ENCODE results near the gene TNPO3. TPM values are rescaled to one million over a fixed set of nuclear protein-coding genes. Genes with fewer than 3 reads are reported as not detected.

TNPO3 gene
- total RNA-seq, 2 donors from 2014 or later: 36.8 to 46.6 TPM

GRCh38 chr7:128924707-128925588, 130.0 kb downstream of the TNPO3 start:
- H3K27ac ChIP-seq: no peak overlapping the region
- no peaks in the 10 kb centered on the region for H3K36me3 ChIP-seq
- no peak overlapping the region for H3K9ac ChIP-seq (ENCODE audit: low read depth in 2 of 2, low read length in 2 of 2)
- no peaks in the 10 kb centered on the region for H3K27me3 ChIP-seq
- intact Hi-C loops (cut with DNase I): no loop called here
- TF ChIP-seq, protein P1, sequence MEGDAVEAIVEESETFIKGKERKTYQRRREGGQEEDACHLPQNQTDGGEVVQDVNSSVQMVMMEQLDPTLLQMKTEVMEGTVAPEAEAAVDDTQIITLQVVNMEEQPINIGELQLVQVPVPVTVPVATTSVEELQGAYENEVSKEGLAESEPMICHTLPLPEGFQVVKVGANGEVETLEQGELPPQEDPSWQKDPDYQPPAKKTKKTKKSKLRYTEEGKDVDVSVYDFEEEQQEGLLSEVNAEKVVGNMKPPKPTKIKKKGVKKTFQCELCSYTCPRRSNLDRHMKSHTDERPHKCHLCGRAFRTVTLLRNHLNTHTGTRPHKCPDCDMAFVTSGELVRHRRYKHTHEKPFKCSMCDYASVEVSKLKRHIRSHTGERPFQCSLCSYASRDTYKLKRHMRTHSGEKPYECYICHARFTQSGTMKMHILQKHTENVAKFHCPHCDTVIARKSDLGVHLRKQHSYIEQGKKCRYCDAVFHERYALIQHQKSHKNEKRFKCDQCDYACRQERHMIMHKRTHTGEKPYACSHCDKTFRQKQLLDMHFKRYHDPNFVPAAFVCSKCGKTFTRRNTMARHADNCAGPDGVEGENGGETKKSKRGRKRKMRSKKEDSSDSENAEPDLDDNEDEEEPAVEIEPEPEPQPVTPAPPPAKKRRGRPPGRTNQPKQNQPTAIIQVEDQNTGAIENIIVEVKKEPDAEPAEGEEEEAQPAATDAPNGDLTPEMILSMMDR (IDR thresholded peaks at IDR 0.05): no peak
- no peak for DNase-seq
- no peaks in the 10 kb centered on the region for H3K9me3 ChIP-seq
- no peak overlapping the region for H3K4me3 ChIP-seq
- no peaks in the 10 kb centered on the region for H3K4me1 ChIP-seq

DNA sequence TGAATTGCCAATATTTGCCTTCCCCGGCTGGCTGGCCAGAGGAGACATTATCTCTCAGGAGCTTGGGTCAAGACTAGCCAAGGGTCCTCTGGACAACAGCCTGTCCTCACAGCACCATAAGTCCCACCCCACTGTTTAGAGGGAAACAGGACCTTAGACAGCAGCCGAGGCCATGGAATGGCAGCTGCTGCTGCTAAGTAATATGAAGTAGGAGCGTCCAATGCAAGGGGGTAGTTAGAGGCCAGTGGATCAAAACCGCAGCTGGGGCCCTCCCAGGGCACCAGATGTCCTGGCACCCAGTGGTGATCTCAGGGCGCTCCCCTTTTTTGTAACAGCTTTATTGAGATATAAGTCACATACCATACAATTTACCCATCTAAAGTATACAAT, 131.5 kb downstream of the TNPO3 start:
- intact Hi-C loops (cut with DNase I): no loop called here
- H3K9me3 ChIP-seq: no peaks in the 10 kb centered on the region
- H3K36me3 ChIP-seq: no peaks in the 10 kb centered on the region
- no peak for DNase-seq
- TF ChIP-seq, protein P1 (IDR thresholded peaks at IDR 0.05): no peak
- H3K4me3 ChIP-seq: no peak overlapping the region
- no peak overlapping the region for H3K9ac ChIP-seq (ENCODE audit: low read depth in 2 of 2, low read length in 2 of 2)
- no peak overlapping the region for H3K27ac ChIP-seq
- no peaks in the 10 kb centered on the region for H3K27me3 ChIP-seq
- H3K4me1 ChIP-seq: no peaks in the 10 kb centered on the region

DNA sequence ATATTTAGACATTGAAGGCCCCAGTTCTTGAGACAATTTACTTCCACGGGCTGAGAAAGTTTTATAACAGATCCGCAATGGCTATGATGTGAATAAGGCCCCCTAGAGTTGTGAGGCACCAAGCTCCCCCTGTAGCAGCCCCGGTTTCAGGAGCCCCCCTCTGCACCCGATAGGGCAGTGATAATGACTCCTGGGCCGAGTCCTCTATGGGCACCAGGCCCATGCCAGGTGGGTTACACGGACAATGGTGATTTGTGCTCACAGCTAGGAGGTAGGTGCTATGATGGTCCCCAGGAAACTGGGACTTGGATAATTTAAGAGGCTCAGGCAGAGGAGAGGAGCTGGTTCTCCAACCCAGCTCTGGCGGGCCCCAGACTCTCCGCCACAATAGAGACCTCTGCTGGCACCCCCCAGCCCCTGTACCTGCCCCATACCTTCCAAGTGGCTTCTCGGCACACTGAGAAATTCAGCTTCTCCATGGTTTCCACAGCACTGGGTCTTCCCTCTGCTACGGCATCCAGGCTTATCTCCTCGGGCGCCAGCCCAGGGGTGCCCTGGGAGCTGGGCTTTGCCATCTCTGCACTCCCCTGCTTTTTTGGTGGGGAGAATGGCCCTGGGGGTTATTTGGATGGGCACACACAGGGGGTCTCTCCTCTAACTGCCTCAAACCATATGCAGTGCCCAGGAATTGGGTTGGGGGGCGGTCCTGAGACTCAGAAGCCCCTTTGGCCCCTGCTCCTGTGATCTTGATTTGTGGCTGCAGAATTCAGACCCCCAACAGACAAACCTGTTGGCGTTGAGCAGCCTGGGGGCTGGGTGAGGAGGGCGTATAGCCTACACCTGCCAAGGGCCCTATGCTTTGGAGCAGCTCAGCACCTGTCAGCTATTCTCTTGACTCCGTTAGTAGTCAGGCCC, 132.2 kb downstream of the TNPO3 start:
- Histone ChIP-seq H3K27ac (no peak overlapping the region), H3K9me3 (no peaks in the 10 kb centered on the region), H3K36me3 (no peaks in the 10 kb centered on the region), H3K27me3 (no peaks in the 10 kb centered on the region), H3K4me3 (no peak overlapping the region), H3K4me1 (no peaks in the 10 kb centered on the region), H3K9ac (ENCODE audit: low read depth in 2 of 2, low read length in 2 of 2) (no peak overlapping the region)
- no peak for DNase-seq
- intact Hi-C loops (cut with DNase I): no loop called here
- TF ChIP-seq, protein P1 (IDR thresholded peaks at IDR 0.05): no peak

DNA sequence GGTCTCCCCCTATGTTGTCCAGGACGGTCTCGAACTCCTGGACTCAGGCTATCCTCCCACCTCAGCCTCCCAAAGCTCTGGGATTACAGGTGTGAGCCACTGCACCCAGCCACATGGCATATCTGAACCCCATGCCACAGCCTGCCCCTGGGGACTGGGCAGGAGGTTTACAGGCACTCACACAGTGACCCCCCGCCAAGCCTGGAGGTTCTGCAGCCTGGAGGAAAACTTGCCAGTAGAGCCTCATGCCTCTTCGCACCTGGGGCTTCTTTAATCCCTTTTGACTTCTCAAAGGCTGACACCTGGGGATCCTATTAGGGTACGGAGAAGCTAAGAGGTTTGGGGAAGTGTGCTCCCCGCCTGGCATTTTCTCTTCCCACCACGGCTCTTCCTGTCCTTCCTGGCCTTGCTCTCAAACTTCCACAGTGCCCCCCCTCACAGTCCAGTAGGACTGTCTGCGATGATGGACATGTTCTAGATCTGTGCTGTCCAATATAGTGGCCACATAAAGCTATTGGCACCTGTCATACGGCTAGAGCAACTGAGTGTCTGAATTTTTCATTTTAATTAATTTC, 133.0 kb downstream of the TNPO3 start:
- Histone ChIP-seq H3K4me3 (no peak overlapping the region), H3K36me3 (no peaks in the 10 kb centered on the region), H3K9ac (ENCODE audit: low read depth in 2 of 2, low read length in 2 of 2) (no peak overlapping the region), H3K4me1 (no peaks in the 10 kb centered on the region), H3K27ac (no peak overlapping the region), H3K9me3 (no peaks in the 10 kb centered on the region), H3K27me3 (no peaks in the 10 kb centered on the region)
- no peak for DNase-seq
- TF ChIP-seq, protein P1 (IDR thresholded peaks at IDR 0.05): no peak
- intact Hi-C loops (cut with DNase I): no loop called here

DNA sequence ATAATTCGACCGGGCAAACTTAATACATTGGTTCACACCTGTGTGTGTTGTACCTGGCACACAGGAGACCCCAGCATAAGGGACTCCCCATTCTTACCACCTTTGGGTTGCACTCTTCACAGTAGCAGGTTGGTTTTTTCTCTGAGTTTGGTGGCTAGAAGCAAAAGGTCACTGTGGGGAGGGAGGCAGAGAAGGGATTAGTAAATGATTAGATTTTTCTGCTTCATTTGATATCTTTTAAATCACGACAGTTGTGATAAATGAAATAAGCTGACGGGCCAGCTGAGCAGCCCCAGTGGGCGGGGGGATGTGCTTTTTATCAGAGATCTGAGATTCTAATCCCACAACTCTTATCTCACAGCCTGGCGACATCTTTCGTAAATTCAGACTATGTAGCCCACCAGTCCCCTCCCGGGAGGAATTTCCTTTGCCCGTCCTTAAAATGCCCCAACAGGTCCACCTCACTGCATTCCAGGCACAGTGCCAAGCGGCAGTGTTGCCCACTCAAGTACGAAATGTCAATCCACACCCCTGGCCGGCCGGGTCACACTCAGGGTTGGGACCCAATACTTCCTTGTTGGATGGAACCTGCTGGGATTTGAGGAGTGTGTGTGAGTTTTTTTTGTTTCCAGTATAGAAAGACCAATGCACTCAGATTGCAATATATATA, 133.9 kb downstream of the TNPO3 start:
- Histone ChIP-seq H3K36me3 (no peaks in the 10 kb centered on the region), H3K4me3 (no peak overlapping the region), H3K27me3 (peaks cover 3% of the 10 kb centered on the region), H3K9me3 (no peaks in the 10 kb centered on the region), H3K27ac (no peak overlapping the region), H3K4me1 (no peaks in the 10 kb centered on the region), H3K9ac (ENCODE audit: low read depth in 2 of 2, low read length in 2 of 2) (no peak overlapping the region)
- intact Hi-C loops (cut with DNase I): no loop called here
- TF ChIP-seq, protein P1 (IDR thresholded peaks at IDR 0.05): no peak
- no peak for DNase-seq
